ENCODE data around the gene CLDN2.

Gene CLDN2

GRCh38 chrX:106927023-106927422 is 6.8 kb downstream of the CLDN2 start:
- DNase-seq = no peak

- no peak for DNase-seq
Measured at GRCh38 chrX:106927700-106928099, 7.5 kb downstream of the CLDN2 start.

- no peak for DNase-seq
Measured at GRCh38 chrX:106928227-106928626, 8.0 kb downstream of the CLDN2 start.

GRCh38 chrX:106931831-106932491 is 11.8 kb downstream of the CLDN2 start:
- DNase-seq = no peak

- no peak for DNase-seq
Measured at GRCh38 chrX:106932492-106932923, 12.3 kb downstream of the CLDN2 start.

- no peak for DNase-seq
Measured at GRCh38 chrX:106932960-106933537, 12.8 kb downstream of the CLDN2 start.

- DNase-seq = no peak
Measured at GRCh38 chrX:106933538-106933961, 13.3 kb downstream of the CLDN2 start.

GRCh38 chrX:106935175-106935574 is 15.0 kb downstream of the CLDN2 start:
- no peak for DNase-seq

GRCh38 chrX:106936246-106936645 is 16.0 kb downstream of the CLDN2 start:
- DNase-seq = no peak

GRCh38 chrX:106939566-106939965 is 19.4 kb downstream of the CLDN2 start:
- no peak for DNase-seq

- no peak for DNase-seq
Measured at GRCh38 chrX:106940068-106940467, 19.9 kb downstream of the CLDN2 start.

GRCh38 chrX:106946464-106946863 is 26.3 kb downstream of the CLDN2 start:
- no peak for DNase-seq

GRCh38 chrX:106948641-106949040 is 28.4 kb downstream of the CLDN2 start:
- DNase-seq = no peak

GRCh38 chrX:106949366-106949765 is 29.2 kb downstream of the CLDN2 start:
- DNase-seq = no peak

- DNase-seq = no peak
Measured at GRCh38 chrX:106950381-106950780, 30.2 kb downstream of the CLDN2 start.

- DNase-seq = no peak
Measured at GRCh38 chrX:106951230-106951629, 31.0 kb downstream of the CLDN2 start.

- no peak for DNase-seq
Measured at GRCh38 chrX:106952089-106952488, 31.9 kb downstream of the CLDN2 start.

GRCh38 chrX:106952538-106952937 is 32.3 kb downstream of the CLDN2 start:
- DNase-seq = no peak

GRCh38 chrX:106952988-106953387 is 32.8 kb downstream of the CLDN2 start:
- DNase-seq = no peak

GRCh38 chrX:106954041-106954440 is 33.8 kb downstream of the CLDN2 start:
- no peak for DNase-seq

- no peak for DNase-seq
Measured at GRCh38 chrX:106955004-106955772, 35.0 kb downstream of the CLDN2 start.

- no peak for DNase-seq
Measured at GRCh38 chrX:106957856-106958255, 37.7 kb downstream of the CLDN2 start.

GRCh38 chrX:106959901-106960300 is 39.7 kb downstream of the CLDN2 start:
- DNase-seq = no peak

GRCh38 chrX:106963111-106963510 is 42.9 kb downstream of the CLDN2 start:
- no peak for DNase-seq

Data from activated gamma-delta T cell treated with Interleukin-2 at 50 U/mL for 16 hours (primary cell).